Endothelial cell of umbilical vein (primary cell): ENCODE results near the gene NOSIP. TPM values are rescaled to one million over a fixed set of nuclear protein-coding genes. Genes with fewer than 3 reads are reported as not detected.

ENCODE experiments used
- BruUV-seq: library from RNA; stranded (reverse); fragments of 400-500 nt; replicated peaks from 2 replicates; lab custom pipeline; 2021; lab: Mats Ljungman, UMichigan
- CTCF ChIA-PET: fragments of 300-600, 350-600 bp; sonication (Branson Sonifier 250); formaldehyde crosslinking; loops from one replicate; lab custom pipeline; 2021; ENCODE audit warnings: antibody characterized with exemption, inconsistent platforms; lab: Charles Lee
- POLR2A ChIA-PET: fragments of 300-600, 350-600 bp; sonication (Branson Sonifier 250); formaldehyde crosslinking; loops from one replicate; lab custom pipeline; 2021; ENCODE audit warnings: antibody characterized with exemption, inconsistent platforms; lab: Charles Lee
- DNase-seq: peaks from one replicate; pipeline ENCODE4 v3.0.0-alpha.2; 2011; ENCODE audit warnings: low read depth, low spot score
- FAIRE-seq: peaks from 2 replicates; lab custom pipeline; 2011; peaks lifted over from hg19 to GRCh38; lab: Jason Lieb, UNC
- H2AFZ ChIP-seq: 2 replicates; pipeline ENCODE4 v1.6.0; 2012; ENCODE audit warnings: low read depth, low read length, control low read depth, inconsistent platforms
- H3K27ac ChIP-seq: 2 replicates; pipeline ENCODE4 v1.5.1; 2011; ENCODE audit warnings: low read depth, mild to moderate bottlenecking, control low read depth, low read length, moderate library complexity; ENCODE audit not compliant: insufficient read depth
- H3K27me3 ChIP-seq, 2 experiments: 2 replicates each; pipeline versions ENCODE4 v1.6.0 to v1.6.1; 2011; ENCODE audit warnings: low read length in 2 of 2, mixed read lengths in 1 of 2; ENCODE audit not compliant: control insufficient read depth in 2 of 2, insufficient read depth in 2 of 2
- H3K36me3 ChIP-seq, 2 experiments: 2 replicates in 1 of 2; 3 replicates in 1 of 2; pipeline ENCODE4 v1.5.1; 2011; ENCODE audit warnings: low read length in 2 of 2, mild to moderate bottlenecking in 1 of 2, moderate library complexity in 1 of 2; ENCODE audit not compliant: control insufficient read depth in 2 of 2, insufficient read depth in 2 of 2; ENCODE audit errors: extremely low read depth in 1 of 2
- H3K4me1 ChIP-seq: 3 replicates; pipeline ENCODE4 v1.5.1; 2011; ENCODE audit warnings: mild to moderate bottlenecking, low read length; ENCODE audit not compliant: control insufficient read depth, insufficient read depth; ENCODE audit errors: extremely low read depth
- H3K4me2 ChIP-seq: 2 replicates; pipeline ENCODE4 v1.6.1; 2011; ENCODE audit warnings: low read length, control low read depth, mixed read lengths; ENCODE audit not compliant: insufficient read depth
- H3K4me3 ChIP-seq, 3 experiments: fragments of 200-600 bp in 1 of 3; sonication (generic), shearing (Covaris generic) in 1 of 3; replicated peaks in 1 of 3; 2 replicates each; pipeline ENCODE4 v1.5.1; 2011 to 2016; ENCODE audit warnings: control low read depth in 3 of 3, low read length in 3 of 3, mild to moderate bottlenecking in 2 of 3, inconsistent platforms in 1 of 3, low read depth in 1 of 3, moderate library complexity in 1 of 3; ENCODE audit not compliant: insufficient read depth in 1 of 3
- H3K79me2 ChIP-seq: 2 replicates; pipeline ENCODE4 v1.6.0; 2012; ENCODE audit warnings: low read length, inconsistent platforms; ENCODE audit not compliant: control insufficient read depth, insufficient read depth
- H3K9ac ChIP-seq: replicated peaks from 2 replicates; pipeline ENCODE3; 2011; ENCODE audit warnings: low read length, control low read depth; ENCODE audit not compliant: insufficient read depth; ENCODE audit errors: extremely low read depth
- H3K9me1 ChIP-seq: replicated peaks from 3 replicates; pipeline ENCODE4 v1.6.0; 2011; ENCODE audit warnings: mild to moderate bottlenecking, low read length; ENCODE audit not compliant: control insufficient read depth, insufficient read depth; ENCODE audit errors: extremely low read depth
- H3K9me3 ChIP-seq: replicated peaks from 2 replicates; pipeline ENCODE4 v1.5.1; 2012; ENCODE audit warnings: low read length, inconsistent platforms; ENCODE audit not compliant: control insufficient read depth, insufficient read depth
- H4K20me1 ChIP-seq: replicated peaks from 2 replicates; pipeline ENCODE3; 2011; ENCODE audit warnings: mild to moderate bottlenecking, low read length; ENCODE audit not compliant: control insufficient read depth, insufficient read depth; ENCODE audit errors: extremely low read depth
- EZH2 ChIP-seq: IDR thresholded peaks from 2 replicates; pipeline ENCODE4 v1.6.1; 2012; ENCODE audit warnings: borderline replicate concordance, low read depth, mild to moderate bottlenecking, moderate library complexity, low read length, inconsistent platforms; ENCODE audit not compliant: severe bottlenecking
- FOS ChIP-seq: IDR thresholded peaks from 2 replicates; pipeline ENCODE4 v1.6.1; 2011; ENCODE audit warnings: mild to moderate bottlenecking, low read length, moderate library complexity, borderline replicate concordance; ENCODE audit not compliant: insufficient read depth
- GATA2 ChIP-seq: IDR thresholded peaks from 2 replicates; pipeline ENCODE4 v1.7.0; 2011; ENCODE audit warnings: low read depth, mild to moderate bottlenecking, moderate library complexity, mixed read lengths, low read length; ENCODE audit not compliant: insufficient read length, insufficient read depth
- JUN ChIP-seq: IDR thresholded peaks from 2 replicates; pipeline ENCODE4 v1.6.1; 2011; ENCODE audit warnings: borderline replicate concordance, low read depth; ENCODE audit not compliant: insufficient read length, insufficient read depth
- MYC ChIP-seq: IDR thresholded peaks from one replicate; pipeline ENCODE4 v1.6.1; 2011; ENCODE audit warnings: mild to moderate bottlenecking, low read depth, low read length
- POLR2A ChIP-seq: IDR thresholded peaks from 2 replicates; pipeline ENCODE4 v1.6.1; 2012; ENCODE audit warnings: low read depth, mild to moderate bottlenecking, control low read depth, low read length
- POLR2AphosphoS5 ChIP-seq: IDR thresholded peaks from 2 replicates; pipeline ENCODE4 v1.6.1; 2012; ENCODE audit warnings: low read depth, mild to moderate bottlenecking, control low read depth, low read length, moderate library complexity; ENCODE audit not compliant: insufficient read depth
- dilution Hi-C: fragments of 300-500 bp; cut with MboI; formaldehyde crosslinking; loops from one replicate; pipeline ENCODE4 v1.15.0; 2019; ENCODE audit warnings: low sequenced_read_pairs; ENCODE audit not compliant: extremely low pct_ligation_motif_present
- intact Hi-C: fragments of 100-400 bp; cut with micrococcal nuclease; formaldehyde crosslinking; loops from one replicate; pipeline ENCODE4 v1.10.0; 2022
- polyA plus RNA-seq, 4 experiments: library from polyadenylated mRNA; depleted of rRNA in 3 of 4; stranded (reverse) in 3 of 4; unstranded in 1 of 4; fragments of >200 nt; gene quantifications; 2 replicates each; pipeline versions ENCODE4 v1.2.1 to v1.2.3, GENCODE V29; 2011 to 2012; ENCODE audit warnings: missing spikeins in 1 of 4
- total RNA-seq: library from RNA; stranded (reverse); gene quantifications from 2 replicates; pipeline ENCODE4 v1.2.3, GENCODE V29; 2021
- TF ChIP-seq, protein P1 (sequence below), 2 donors: IDR thresholded peaks; 1 replicate in 1 of 2; 2 replicates in 1 of 2; pipeline ENCODE4 v1.5.1; 2011; ENCODE audit warnings: low read length in 2 of 2, mild to moderate bottlenecking in 2 of 2, moderate library complexity in 2 of 2, control low read depth in 1 of 2, inconsistent platforms in 1 of 2, low read depth in 1 of 2; ENCODE audit not compliant: insufficient read depth in 1 of 2; ENCODE audit errors: extremely low read depth in 1 of 2
- TF ChIP-seq, protein P2 (sequence below): IDR thresholded peaks from 2 replicates; pipeline ENCODE4 v1.6.1; 2011; ENCODE audit not compliant: insufficient read depth, insufficient read length

Gene NOSIP
- total and polyA plus RNA-seq, 2 donors (not counting 3 experiments of a cell fraction or from before 2014, with no cell fraction given): 77.5 to 128 TPM

DNA sequence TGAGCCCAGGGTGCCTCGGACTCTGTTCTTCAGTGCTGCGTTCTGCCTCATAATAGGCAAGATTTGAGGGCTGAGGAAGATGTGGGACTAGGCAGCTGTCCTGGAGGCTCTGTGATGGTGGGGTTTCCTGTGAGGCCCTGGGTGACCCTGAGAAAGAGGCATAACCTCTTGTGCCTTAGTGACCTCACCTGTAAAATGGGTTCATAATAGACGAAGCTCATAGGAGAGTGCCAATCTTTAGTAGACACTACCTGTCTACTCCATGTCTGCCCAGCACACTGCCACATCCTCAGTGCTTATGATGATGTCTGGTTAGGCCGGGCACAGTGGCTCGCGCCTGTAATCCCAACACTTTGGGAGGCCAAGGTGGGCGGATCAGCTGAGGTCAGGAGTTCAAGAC, 36.2 kb upstream of the NOSIP start:
- Histone ChIP-seq H3K9me3 (no peaks in the 10 kb centered on the region), H4K20me1 (no peaks in the 10 kb centered on the region), H3K27ac (no peak overlapping the region), H3K79me2 (peaks cover 19% of the 10 kb centered on the region), H2AFZ (no peak overlapping the region), H3K9ac (no peak overlapping the region), H3K27me3 (no peaks in the 10 kb centered on the region), H3K4me3 (no peak overlapping the region), H3K4me1 (peaks cover 23% of the 10 kb centered on the region), H3K36me3 (peaks cover 2 to 26% of the 10 kb centered on the region in 2 experiments), H3K4me2 (no peak overlapping the region), H3K9me1 (no peaks in the 10 kb centered on the region)
- ChIA-PET CTCF (interaction anchor here (1.1 to 1.4 kb wide), 2 partner anchors 24 to 46 kb away, joined by 3 to 5 read pairs; partner anchors contain the start of gene RRAS), POLR2A (no interaction called here)
- intact Hi-C loops: no loop called here
- TF ChIP-seq EZH2 (no peak), POLR2A (no peak), MYC (no peak), FOS (no peak), POLR2AphosphoS5 (no peak), GATA2 (no peak), JUN (no peak)
- TF ChIP-seq, protein P1, sequence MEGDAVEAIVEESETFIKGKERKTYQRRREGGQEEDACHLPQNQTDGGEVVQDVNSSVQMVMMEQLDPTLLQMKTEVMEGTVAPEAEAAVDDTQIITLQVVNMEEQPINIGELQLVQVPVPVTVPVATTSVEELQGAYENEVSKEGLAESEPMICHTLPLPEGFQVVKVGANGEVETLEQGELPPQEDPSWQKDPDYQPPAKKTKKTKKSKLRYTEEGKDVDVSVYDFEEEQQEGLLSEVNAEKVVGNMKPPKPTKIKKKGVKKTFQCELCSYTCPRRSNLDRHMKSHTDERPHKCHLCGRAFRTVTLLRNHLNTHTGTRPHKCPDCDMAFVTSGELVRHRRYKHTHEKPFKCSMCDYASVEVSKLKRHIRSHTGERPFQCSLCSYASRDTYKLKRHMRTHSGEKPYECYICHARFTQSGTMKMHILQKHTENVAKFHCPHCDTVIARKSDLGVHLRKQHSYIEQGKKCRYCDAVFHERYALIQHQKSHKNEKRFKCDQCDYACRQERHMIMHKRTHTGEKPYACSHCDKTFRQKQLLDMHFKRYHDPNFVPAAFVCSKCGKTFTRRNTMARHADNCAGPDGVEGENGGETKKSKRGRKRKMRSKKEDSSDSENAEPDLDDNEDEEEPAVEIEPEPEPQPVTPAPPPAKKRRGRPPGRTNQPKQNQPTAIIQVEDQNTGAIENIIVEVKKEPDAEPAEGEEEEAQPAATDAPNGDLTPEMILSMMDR (IDR thresholded peaks at IDR 0.05; ENCODE audit: extremely low read depth in 1 of 2, insufficient read depth in 1 of 2, low read depth in 1 of 2, low read length in 2 of 2): no peak
- TF ChIP-seq, protein P2, sequence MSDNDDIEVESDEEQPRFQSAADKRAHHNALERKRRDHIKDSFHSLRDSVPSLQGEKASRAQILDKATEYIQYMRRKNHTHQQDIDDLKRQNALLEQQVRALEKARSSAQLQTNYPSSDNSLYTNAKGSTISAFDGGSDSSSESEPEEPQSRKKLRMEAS: no peak
- dilution Hi-C loops: no loop called here
- DNase-seq: no peak
- FAIRE-seq: no peak
- BruUV-seq: no TSS peak
